ENCODE results near the gene SYT12.
"Not testable (repeated sequence)": the region's sequence is repeated elsewhere in the genome, so short reads cannot be mapped to it uniquely, and the experiment has no call there.

The SYT12 gene

DNA sequence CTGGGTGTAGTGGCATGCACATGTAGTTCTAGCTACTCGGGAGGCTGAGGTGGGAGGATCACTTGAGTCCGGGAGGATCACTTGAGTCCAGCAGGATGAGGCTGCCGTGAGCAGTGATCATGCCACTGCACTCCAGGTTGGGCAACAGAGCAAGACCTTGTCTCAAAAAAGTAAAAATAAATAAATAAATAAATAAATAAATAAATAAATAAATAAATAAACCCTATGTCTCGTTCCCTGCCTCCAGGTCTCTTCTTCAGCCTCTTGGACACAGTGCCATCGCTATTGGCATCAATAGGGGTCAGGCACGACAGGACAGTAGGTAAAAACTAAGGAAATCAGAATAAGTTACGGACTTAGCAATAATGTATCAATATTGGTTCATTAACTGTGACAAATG lies 23.4 kb upstream of the SYT12 start:
- FAIRE-seq: no peak

- FAIRE-seq: no peak
These were observed 21.6 kb upstream of the SYT12 start for GRCh38 chr11:67001332-67001731.

DNA sequence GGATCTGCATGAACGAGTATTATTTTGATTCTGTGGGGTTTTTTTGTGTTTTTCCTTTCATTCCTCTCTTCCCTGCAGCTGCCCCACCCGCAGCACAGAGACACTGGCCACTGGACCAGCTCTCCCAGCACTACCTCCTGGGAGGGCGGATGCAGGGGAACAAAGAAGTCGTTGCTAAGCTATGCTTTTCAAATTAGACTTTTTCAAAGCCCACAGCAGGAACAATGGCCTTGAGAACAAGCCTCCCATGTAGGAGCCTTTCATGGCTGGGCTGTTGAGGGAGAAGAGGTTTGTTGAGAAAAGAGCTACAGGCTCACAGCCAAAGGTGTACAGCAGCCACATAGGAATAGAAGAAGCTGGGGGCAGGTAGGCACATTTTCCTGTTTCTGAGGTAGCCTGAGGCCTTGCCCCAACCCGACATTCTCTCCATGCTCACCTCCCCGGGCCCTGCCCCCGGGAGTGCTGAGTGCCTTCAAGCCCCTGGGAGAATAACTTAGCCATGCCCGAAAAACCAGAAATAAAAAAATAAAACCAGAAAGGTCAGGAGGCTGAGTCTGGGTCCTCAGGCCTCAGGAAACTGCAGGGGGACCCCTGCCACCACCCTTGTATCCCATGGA lies 20.5 kb upstream of the SYT12 start:
- FAIRE-seq: no peak

GRCh38 chr11:67002921-67003411 lies 20.0 kb upstream of the SYT12 start:
- no peak for FAIRE-seq

DNA sequence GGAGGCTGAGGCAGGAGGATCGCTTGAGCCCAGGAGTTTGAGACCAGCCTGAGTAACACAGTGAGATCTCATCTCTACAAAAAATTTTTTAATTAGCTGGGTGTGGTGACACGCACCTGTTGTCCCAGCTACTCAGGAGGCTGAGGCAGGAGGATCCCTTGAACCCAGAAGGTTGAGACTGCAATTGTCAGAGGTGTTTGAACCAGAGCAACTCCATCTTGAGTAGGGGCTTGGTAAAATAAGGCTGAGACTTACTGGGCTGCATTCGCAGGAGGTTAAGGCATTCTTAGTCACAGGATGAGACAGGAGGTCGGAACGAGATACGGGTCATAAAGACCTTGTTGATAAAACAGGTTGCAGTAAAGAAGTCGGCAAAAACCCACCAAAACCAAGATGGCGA lies 17.7 kb upstream of the SYT12 start:
- not testable (repeated sequence) for FAIRE-seq

DNA sequence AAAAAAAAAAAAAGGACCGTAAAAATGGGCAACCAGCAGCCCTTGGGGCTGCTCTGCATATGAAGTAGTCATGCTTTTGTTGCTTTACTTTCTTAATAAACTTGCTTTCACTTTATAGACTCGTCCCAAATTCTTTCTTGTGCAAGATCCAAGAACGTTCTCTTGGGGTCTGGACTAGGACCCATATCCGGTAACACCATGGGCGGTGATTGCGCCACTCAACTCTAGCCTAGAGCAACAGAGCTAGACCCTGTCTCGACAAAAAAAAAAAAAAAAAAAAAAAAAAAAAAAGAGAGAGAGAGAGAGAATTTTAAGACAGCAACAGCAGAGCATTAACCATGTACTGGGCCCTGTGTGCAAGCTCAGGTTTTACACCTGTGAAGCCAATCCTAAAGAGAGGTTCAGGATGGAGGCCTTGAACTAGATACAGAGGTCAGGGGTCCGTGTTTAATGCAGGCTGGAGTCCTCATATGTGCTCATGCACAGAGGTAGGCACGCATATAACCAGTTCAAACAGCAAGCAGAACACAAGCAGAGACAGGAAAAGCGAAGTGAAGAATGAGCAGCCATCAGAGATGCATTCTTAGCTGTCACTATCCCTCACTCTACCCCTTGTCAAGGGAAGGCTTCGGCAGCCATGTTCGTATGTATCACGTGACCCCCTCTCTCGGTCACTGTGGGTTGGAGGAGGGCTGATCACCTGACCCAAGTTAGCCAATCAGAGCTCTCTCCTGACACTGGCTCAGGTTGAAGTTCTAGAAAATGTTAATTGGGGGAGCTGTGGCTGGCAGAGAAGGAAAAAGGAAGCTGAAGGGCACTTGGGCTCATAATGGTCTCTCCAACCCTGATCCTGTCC lies 16.7 kb upstream of the SYT12 start:
- FAIRE-seq: no peak

DNA sequence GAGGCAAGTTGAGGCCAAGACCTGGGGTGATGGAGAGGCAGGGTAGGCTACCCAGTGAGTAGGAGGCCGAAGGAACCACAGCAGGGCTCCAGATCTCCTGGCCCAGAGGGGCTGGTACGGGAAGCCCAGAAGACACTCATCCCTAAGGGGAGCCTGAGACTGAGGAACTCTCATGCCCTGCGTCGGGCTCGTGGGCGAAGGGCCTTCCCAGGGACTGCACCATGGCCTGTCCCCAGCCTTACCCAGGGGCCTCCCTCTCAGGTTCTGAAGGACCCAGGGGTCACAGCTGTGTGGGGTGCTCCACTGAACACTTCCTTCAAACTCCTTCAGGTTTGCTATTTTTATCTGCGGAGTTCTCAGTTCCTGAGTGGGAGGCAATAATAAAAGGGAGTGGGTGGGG lies 15.8 kb upstream of the SYT12 start:
- no peak for FAIRE-seq

- no peak for FAIRE-seq
These were observed 12.5 kb upstream of the SYT12 start for GRCh38 chr11:67010296-67010905.

DNA sequence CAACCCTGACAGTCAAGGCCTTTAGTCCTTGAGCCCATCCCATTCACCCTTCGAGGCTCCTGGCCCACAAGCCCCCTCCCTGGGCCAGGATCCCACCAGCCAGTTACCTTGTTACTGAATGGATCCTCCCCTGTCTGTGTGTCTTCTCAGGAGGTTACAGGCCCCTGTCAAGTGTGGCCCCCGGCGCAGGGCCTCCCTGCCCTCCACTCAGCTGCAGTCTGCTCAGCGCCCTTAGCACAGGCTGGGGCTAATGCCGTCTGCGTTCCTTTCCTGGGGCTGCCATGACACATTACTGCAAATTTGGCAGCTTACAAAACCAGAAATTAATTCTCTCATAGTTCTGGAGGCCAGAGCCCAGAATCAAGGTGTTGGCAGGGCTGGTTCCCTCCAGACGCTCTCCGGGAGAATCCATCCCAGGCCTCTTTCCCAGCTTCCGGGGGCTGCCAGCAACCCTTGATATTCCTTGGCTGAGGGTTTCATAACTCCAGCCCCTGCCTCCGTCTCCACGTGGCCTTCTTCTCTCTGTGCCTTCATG lies 9.4 kb upstream of the SYT12 start:
- FAIRE-seq: no peak

DNA sequence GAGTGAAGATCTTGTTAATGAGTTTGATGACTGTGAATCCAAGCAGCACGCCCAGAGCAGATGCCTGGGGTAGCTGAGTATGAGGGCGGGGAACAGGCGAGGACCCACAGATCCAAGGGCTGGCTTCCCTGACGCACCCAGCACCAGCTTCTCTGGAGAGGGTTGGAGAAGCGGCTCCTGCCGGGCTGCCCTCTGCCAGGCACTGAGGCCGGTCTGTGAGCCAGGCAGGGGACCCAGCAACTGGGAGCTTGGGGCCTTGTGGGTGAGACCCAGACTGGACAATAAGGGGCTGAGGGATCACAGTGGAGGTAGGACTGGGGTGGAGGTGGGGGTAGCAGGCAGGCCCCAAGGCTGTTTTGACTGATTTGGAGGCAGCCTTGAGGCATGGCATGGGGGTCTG lies 8.6 kb upstream of the SYT12 start:
- FAIRE-seq: no peak

GRCh38 chr11:67015048-67015447 lies 7.9 kb upstream of the SYT12 start:
- no peak for FAIRE-seq

DNA sequence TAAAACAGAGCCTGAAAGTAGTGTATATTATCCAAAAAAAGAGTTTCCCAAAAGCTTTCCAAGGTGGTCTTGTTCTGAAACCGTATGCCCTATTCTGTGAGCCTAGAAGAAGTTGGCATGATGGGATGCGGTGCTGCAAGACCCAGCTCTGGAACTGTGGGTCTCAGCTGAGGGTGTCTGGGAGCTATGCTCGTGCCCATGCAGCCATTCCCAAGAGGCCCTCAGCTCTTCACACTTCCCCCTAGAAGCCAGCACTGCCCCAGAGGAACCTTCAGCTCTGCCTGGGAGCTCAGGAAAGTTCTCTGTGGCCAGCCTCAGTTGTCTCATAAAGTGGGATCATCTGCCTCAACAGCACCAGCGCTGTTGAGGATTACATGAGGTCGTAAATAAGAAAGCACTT lies 6.4 kb upstream of the SYT12 start:
- no peak for FAIRE-seq

GRCh38 chr11:67020949-67021348 lies 2.0 kb upstream of the SYT12 start:
- FAIRE-seq: no peak

- no peak for FAIRE-seq
These were observed 497 bp upstream of the SYT12 start for GRCh38 chr11:67022341-67022933.

DNA sequence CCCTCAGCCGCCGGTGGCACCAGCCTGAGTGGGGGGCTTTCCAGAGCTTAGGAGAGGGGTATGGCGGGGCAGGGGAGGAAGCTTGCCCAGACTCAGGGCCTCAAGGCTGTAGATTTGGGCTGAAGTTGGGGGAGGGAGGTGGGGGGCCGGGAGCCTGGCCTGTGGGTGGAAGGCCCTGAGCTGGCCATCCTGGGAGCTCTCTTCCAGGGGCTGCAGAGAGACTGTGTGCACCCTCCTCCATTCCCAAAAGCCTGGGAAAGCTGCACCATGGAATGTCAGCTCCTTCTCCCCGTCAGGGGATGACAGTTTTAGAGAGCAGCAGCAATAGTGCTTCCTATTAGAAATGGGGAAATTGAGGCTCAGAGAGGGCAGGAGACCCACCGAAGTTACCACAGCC lies 1.0 kb downstream of the SYT12 start:
- no peak for FAIRE-seq

GRCh38 chr11:67024410-67024809 lies 1.5 kb downstream of the SYT12 start:
- no peak for FAIRE-seq

GRCh38 chr11:67024966-67025365 lies 2.0 kb downstream of the SYT12 start:
- no peak for FAIRE-seq

GRCh38 chr11:67025750-67026149 lies 2.8 kb downstream of the SYT12 start:
- FAIRE-seq: no peak

GRCh38 chr11:67026941-67027340 lies 4.0 kb downstream of the SYT12 start:
- no peak for FAIRE-seq

DNA sequence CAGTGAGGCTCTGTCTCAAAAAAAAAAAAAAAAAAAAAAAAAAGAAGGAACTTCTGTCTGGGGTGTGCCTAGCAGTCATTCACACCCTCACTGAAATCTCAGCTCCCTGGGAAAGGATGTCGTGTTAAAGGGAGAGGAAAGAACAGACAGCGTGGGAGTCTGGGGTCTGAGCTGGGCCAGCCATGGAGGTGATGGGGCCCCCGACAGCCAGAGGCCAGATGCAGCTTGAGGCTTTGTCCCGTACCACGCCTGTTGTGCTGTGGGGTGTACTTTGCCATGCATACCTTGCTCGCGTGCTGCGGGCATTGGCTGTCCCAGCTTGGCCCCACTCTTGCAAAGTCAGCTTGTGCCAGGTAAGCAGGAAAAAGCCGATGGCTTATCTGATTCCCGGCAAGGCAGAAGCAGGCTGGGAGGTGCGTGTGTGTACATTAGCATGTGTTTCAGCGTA lies 4.6 kb downstream of the SYT12 start:
- FAIRE-seq: no peak

- no peak for FAIRE-seq
These were observed 5.1 kb downstream of the SYT12 start for GRCh38 chr11:67027943-67028542.

- no peak for FAIRE-seq
These were observed 6.2 kb downstream of the SYT12 start for GRCh38 chr11:67029146-67029545.

GRCh38 chr11:67030976-67031375 lies 8.0 kb downstream of the SYT12 start:
- FAIRE-seq: no peak

Measured in colon (tissue), 2 donors.